IMR-90 (cell line): ENCODE measurements around the gene C19orf47. TPM values are rescaled to one million over a fixed set of nuclear protein-coding genes. Genes with fewer than 3 reads are reported as not detected.
A peak's percentile ranks its signal among the peaks of the same experiment; 100 is the strongest.

Experiments
- ATAC-seq: fragments of 200-7000 bp; cut with Tn5 transposase; 2 replicates; pipeline ENCODE4 v1.9.1; 2020; ENCODE audit warnings: low read depth, mild to moderate bottlenecking, moderate library complexity
- Bru-seq: library from RNA; stranded (reverse); fragments of 400-500 nt; gene quantifications from one replicate; lab custom pipeline; 2021; lab: Mats Ljungman, UMichigan
- BruChase-seq, 2 experiments: library from RNA; stranded (reverse); fragments of 400-500 nt; gene quantifications; one replicate each; lab custom pipeline; 2021; lab: Mats Ljungman, UMichigan
- BruUV-seq: library from RNA; stranded (reverse); fragments of 400-500 nt; replicated peaks from 2 replicates; lab custom pipeline; 2021; lab: Mats Ljungman, UMichigan
- CTCF ChIA-PET: fragments of 300-600 bp; formaldehyde crosslinking; extraction: SDS; loops from one replicate; lab custom pipeline; 2021; ENCODE audit warnings: antibody characterized with exemption; lab: Yijun Ruan, JAX
- POLR2A ChIA-PET: fragments of 300-600 bp; sonication (Branson Sonifier 250); formaldehyde crosslinking; loops from one replicate; lab custom pipeline; 2022; ENCODE audit warnings: antibody characterized with exemption; ENCODE audit not compliant: unreplicated experiment; lab: Charles Lee
- DNase-seq: peaks from one replicate; pipeline ENCODE4 v3.0.0; 2013
- H2AFZ ChIP-seq: replicated peaks from 2 replicates; pipeline ENCODE3; 2013; ENCODE audit warnings: low read length, mild to moderate bottlenecking; ENCODE audit not compliant: poor library complexity
- H2AK5ac ChIP-seq: 2 replicates; pipeline ENCODE4 v1.6.1; 2013; ENCODE audit warnings: low read depth, low read length, inconsistent platforms
- H2AK9ac ChIP-seq: replicated peaks from 2 replicates; pipeline ENCODE3; 2013; ENCODE audit warnings: mild to moderate bottlenecking, low read depth, low read length, moderate library complexity; ENCODE audit not compliant: poor library complexity
- H2BK120ac ChIP-seq: 2 replicates; pipeline ENCODE4 v1.6.1; 2013; ENCODE audit warnings: low read depth, low read length, inconsistent platforms
- H2BK15ac ChIP-seq: 3 replicates; pipeline ENCODE4 v1.6.1; 2013; ENCODE audit warnings: low read depth, low read length, inconsistent platforms
- H2BK20ac ChIP-seq: 2 replicates; pipeline ENCODE4 v1.6.1; 2013; ENCODE audit warnings: low read depth, mild to moderate bottlenecking, inconsistent platforms, low read length, moderate library complexity
- H2BK5ac ChIP-seq: 2 replicates; pipeline ENCODE4 v1.6.1; 2013; ENCODE audit warnings: mild to moderate bottlenecking, low read depth, low read length, inconsistent platforms; ENCODE audit not compliant: poor library complexity, severe bottlenecking
- H3K14ac ChIP-seq: replicated peaks from 2 replicates; pipeline ENCODE4 v1.6.1; 2013; ENCODE audit warnings: low read depth, low read length, inconsistent platforms
- H3K18ac ChIP-seq: 2 replicates; pipeline ENCODE4 v1.6.1; 2013; ENCODE audit warnings: low read depth, low read length, control low read depth
- H3K23ac ChIP-seq: 2 replicates; pipeline ENCODE4 v1.6.1; 2013; ENCODE audit warnings: low read depth, low read length, inconsistent platforms
- H3K27ac ChIP-seq: 2 replicates; pipeline ENCODE4 v1.5.1; 2013; ENCODE audit warnings: mild to moderate bottlenecking, control low read depth, low read length; ENCODE audit not compliant: insufficient read depth
- H3K27me3 ChIP-seq: 2 replicates; pipeline ENCODE4 v1.6.1; 2013; ENCODE audit warnings: low read length; ENCODE audit not compliant: control insufficient read depth, insufficient read depth
- H3K36me3 ChIP-seq: 2 replicates; pipeline ENCODE4 v1.6.1; 2013; ENCODE audit warnings: low read length, mixed read lengths; ENCODE audit not compliant: control insufficient read depth, insufficient read depth
- H3K4ac ChIP-seq: 2 replicates; pipeline ENCODE4 v1.6.1; 2013; ENCODE audit warnings: low read depth, low read length, inconsistent platforms
- H3K4me1 ChIP-seq: 2 replicates; pipeline ENCODE4 v1.6.1; 2013; ENCODE audit warnings: low read length, mixed read lengths; ENCODE audit not compliant: control insufficient read depth, insufficient read depth
- H3K4me2 ChIP-seq: 2 replicates; pipeline ENCODE4 v1.6.1; 2013; ENCODE audit warnings: low read depth, mild to moderate bottlenecking, control low read depth, low read length, moderate library complexity
- H3K4me3 ChIP-seq: 2 replicates; pipeline ENCODE4 v1.5.1; 2013; ENCODE audit warnings: low read depth, mild to moderate bottlenecking, control low read depth, low read length, moderate library complexity; ENCODE audit not compliant: insufficient read depth
- H3K56ac ChIP-seq: 2 replicates; pipeline ENCODE4 v1.6.1; 2013; ENCODE audit warnings: low read length, inconsistent platforms; ENCODE audit not compliant: insufficient read depth; ENCODE audit errors: extremely low read depth
- H3K79me1 ChIP-seq, 2 experiments: 2 replicates each; pipeline ENCODE4 v1.6.1; 2013; ENCODE audit warnings: low read length in 2 of 2, inconsistent platforms in 1 of 2, low read depth in 1 of 2
- H3K9ac ChIP-seq: 2 replicates; pipeline ENCODE4 v1.6.1; 2013; ENCODE audit warnings: low read depth, low read length, control low read depth
- H3K9me1 ChIP-seq: 2 replicates; pipeline ENCODE4 v1.6.1; 2013; ENCODE audit warnings: low read length, inconsistent platforms; ENCODE audit not compliant: insufficient read depth
- H3K9me3 ChIP-seq: 2 replicates; pipeline ENCODE4 v1.6.1; 2013; ENCODE audit warnings: low read length; ENCODE audit not compliant: control insufficient read depth, insufficient read depth
- H4K20me1 ChIP-seq: 2 replicates; pipeline ENCODE4 v1.6.1; 2013; ENCODE audit warnings: low read length, inconsistent platforms; ENCODE audit not compliant: insufficient read depth
- H4K5ac ChIP-seq: 2 replicates; pipeline ENCODE4 v1.6.1; 2013; ENCODE audit warnings: mild to moderate bottlenecking, low read depth, low read length, control low read depth
- H4K8ac ChIP-seq, 2 experiments: 2 replicates each; pipeline ENCODE4 v1.6.1; 2013; ENCODE audit warnings: low read depth in 2 of 2, low read length in 2 of 2, control low read depth in 1 of 2, inconsistent platforms in 1 of 2
- H4K91ac ChIP-seq: 2 replicates; pipeline ENCODE4 v1.6.1; 2013; ENCODE audit warnings: low read depth, low read length, inconsistent platforms; ENCODE audit not compliant: insufficient read depth
- BHLHE40 ChIP-seq: fragments of 150-350 bp; IDR thresholded peaks from 2 replicates; pipeline ENCODE4 v1.6.1; 2016; ENCODE audit warnings: mild to moderate bottlenecking, low read depth, low read length
- ELK1 ChIP-seq: fragments of 150-350 bp; IDR thresholded peaks from 2 replicates; pipeline ENCODE4 v1.6.1; 2016; ENCODE audit warnings: low read depth, mild to moderate bottlenecking, low read length, moderate library complexity, borderline replicate concordance
- MAZ ChIP-seq: IDR thresholded peaks from 2 replicates; pipeline ENCODE4 v1.6.1; 2012; ENCODE audit warnings: low read depth, mild to moderate bottlenecking, low read length, improper control_type of control experiment, moderate library complexity, borderline replicate concordance
- MXI1 ChIP-seq: IDR thresholded peaks from 2 replicates; pipeline ENCODE4 v1.6.1; 2012; ENCODE audit warnings: low read depth, mild to moderate bottlenecking, low read length, moderate library complexity, borderline replicate concordance
- NFE2L2 ChIP-seq: fragments of 150-350 bp; IDR thresholded peaks from 2 replicates; pipeline ENCODE4 v1.6.1; 2016; ENCODE audit warnings: low read depth, mild to moderate bottlenecking, low read length
- POLR2A ChIP-seq: IDR thresholded peaks from 2 replicates; pipeline ENCODE4 v1.6.1; 2012; ENCODE audit warnings: mild to moderate bottlenecking, low read depth, low read length
- RAD21 ChIP-seq: IDR thresholded peaks from 2 replicates; pipeline ENCODE4 v1.6.1; 2012; ENCODE audit warnings: low read length, improper control_type of control experiment
- RCOR1 ChIP-seq: IDR thresholded peaks from 2 replicates; pipeline ENCODE4 v1.6.1; 2012; ENCODE audit warnings: mild to moderate bottlenecking, low read length, improper control_type of control experiment; ENCODE audit not compliant: insufficient replicate concordance
- RFX5 ChIP-seq: IDR thresholded peaks from 2 replicates; pipeline ENCODE4 v1.8.0; 2012; ENCODE audit warnings: low read depth, mild to moderate bottlenecking, low read length, moderate library complexity
- SMC3 ChIP-seq: fragments of 150-350 bp; IDR thresholded peaks from 2 replicates; pipeline ENCODE4 v1.6.1; 2016; ENCODE audit warnings: low read depth, mild to moderate bottlenecking, antibody characterized with exemption, low read length, moderate library complexity
- USF2 ChIP-seq: fragments of 150-350 bp; IDR thresholded peaks from 2 replicates; pipeline ENCODE4 v1.6.1; 2017; ENCODE audit warnings: mild to moderate bottlenecking, antibody characterized with exemption, low read length, low read depth
- WGBS, 2 experiments: methylation state at CpG; one replicate each; pipeline versions ENCODE4 v1.1.5 to v1.1.7; 2013; ENCODE audit warnings: missing lambda C conversion rate in 2 of 2; ENCODE audit not compliant: insufficient read length in 1 of 2; ENCODE audit errors: extremely low coverage in 2 of 2; 5-methylcytosine and 5-hydroxymethylcytosine counted together
- dilution Hi-C: fragments of 300-500 bp; cut with HindIII; formaldehyde crosslinking; loops from one replicate; pipeline ENCODE4 v1.14.3; 2018; ENCODE audit warnings: low sequenced_read_pairs; ENCODE audit not compliant: unreplicated experiment
- in situ Hi-C: fragments of 300-500 bp; cut with MboI; formaldehyde crosslinking; loops from 3 replicates; pipeline ENCODE4 v1.14.3; 2019; ENCODE audit warnings: low sequenced_read_pairs, inconsistent platforms, mixed read lengths
- intact Hi-C: fragments of 100-400 bp; cut with micrococcal nuclease; formaldehyde crosslinking; loops from 2 replicates; pipeline ENCODE4 v1.10.0; 2022
- long read RNA-seq: library from polyadenylated mRNA; unstranded; transcript quantifications from one replicate; pipeline ENCODE4 v2.0.0, GENCODE V29; 2021; ENCODE audit not compliant: unreplicated experiment
- polyA plus RNA-seq, 3 experiments: library from polyadenylated mRNA; depleted of rRNA; stranded (reverse); fragments of >200 nt; gene quantifications; 2 replicates each; pipeline ENCODE4 v1.2.3, GENCODE V29; 2012; ENCODE audit warnings: low replicate concordance in 1 of 3
- total RNA-seq: library from RNA; depleted of rRNA; stranded (reverse); fragments of >200 nt; gene quantifications from 2 replicates; pipeline ENCODE4 v1.2.3, GENCODE V29; 2012; rRNA removed

The C19orf47 gene
- total RNA-seq, result 3.6 and 4.4 TPM in 2 replicates
- polyA plus RNA-seq (2012; rRNA removed), result 16.3 and 24.4 TPM in 2 replicates
- 6.8 and 13.8 TPM in 2 replicates for polyA plus RNA-seq (2012; cell fraction: cytosol; rRNA removed)
- polyA plus RNA-seq (2012; cell fraction: nucleus; rRNA removed; ENCODE audit: low replicate concordance), result 15.2 and 20.0 TPM in 2 replicates
- Bru-seq, nascent RNA, result percentile 52 among the genes with signal in this experiment
- percentile 67 among the genes with signal in this experiment for BruChase-seq, experiment 1, labeled RNA remaining after a 6-hour chase
- BruChase-seq, experiment 2, labeled RNA remaining after a 2-hour chase, result percentile 58 among the genes with signal in this experiment
- long read RNA-seq, partial matches to known transcripts, result 0 of 3 reads
- long read RNA-seq, other reads (novel, unspliced or antisense), result 3 of 3 reads

GRCh38 chr19:40348125-40348913, at the start of gene C19orf47, which contains the start of gene PLD3:
C19orf47 (minus strand) TSS chr19:40348397; CDS start chr19:40341857, 6,540 bp downstream.
PLD3 (plus strand) TSS chr19:40348695; CDS start chr19:40366484, 17,789 bp downstream.
- peak; percentile 99 for DNase-seq
- H2BK5ac ChIP-seq, result peak within 1 kb of the TSS; percentile 57
- peak within 1 kb of the TSS; percentile 96 for H2AFZ ChIP-seq
- ChIA-PET POLR2A (interaction anchor here (0.6 to 1.0 kb wide), 2 partner anchors 17 to 41 kb away, joined by 3 to 16 read pairs; no protein-coding TSS in a partner anchor), CTCF (interaction anchor here (0.5 to 0.6 kb wide), 2 partner anchors 112 to 176 kb away, joined by 4 read pairs; no protein-coding TSS in a partner anchor)
- peak within 1 kb of the TSS; percentile 95 for H3K4me2 ChIP-seq
- peak; percentile 97 for ATAC-seq
- H3K4me3 ChIP-seq, result peak within 1 kb of the TSS; percentile 70
- dilution Hi-C loops, result no loop called here
- H4K91ac ChIP-seq, result peak within 1 kb of the TSS; percentile 38
- H4K5ac ChIP-seq, result peak within 1 kb of the TSS; percentile 43
- peak within 1 kb of the TSS; percentile 63 for H3K27ac ChIP-seq
- peak within 1 kb of the TSS; percentile 17; the same call in 1 of the 2 replicates for H2BK120ac ChIP-seq
- peak within 1 kb of the TSS; percentile 95 for H3K56ac ChIP-seq
- peak within 1 kb of the TSS; percentile 88 for H2AK5ac ChIP-seq
- H3K18ac ChIP-seq, result no peak within 1 kb of the TSS
- no peaks in the 10 kb centered on the region for H4K20me1 ChIP-seq
- peaks cover 10% of the 10 kb centered on the region for H3K9me1 ChIP-seq
- peak within 1 kb of the TSS; percentile 24; the same call in 1 of the 3 replicates for H2BK15ac ChIP-seq
- H2BK20ac ChIP-seq, result no peak within 1 kb of the TSS
- 0% methylated on average over 6 of the region's 77 CpGs; no CpG with 5 or more reads in 1 of the 2 experiments for WGBS, 2 experiments
- peak within 1 kb of the TSS; percentile 89 to 95 for H4K8ac ChIP-seq
- in situ Hi-C loops, result no loop called here
- H3K9me3 ChIP-seq, result no peaks in the 10 kb centered on the region
- H3K4ac ChIP-seq, result peak within 1 kb of the TSS; percentile 83
- intact Hi-C loops, result loop anchor here (2.0 to 5.0 kb wide), 3 partner anchors 72 to 249 kb away; partner anchors contain the start of gene SERTAD3
- H3K9ac ChIP-seq, result peak within 1 kb of the TSS; percentile 93
- peaks cover 27 to 52% of the 10 kb centered on the region in 2 experiments for H3K79me1 ChIP-seq
- H3K23ac ChIP-seq, result peak within 1 kb of the TSS; percentile 99
- no TSS peak for BruUV-seq
- H3K27me3 ChIP-seq, result no peaks in the 10 kb centered on the region
- peaks cover 4% of the 10 kb centered on the region; the same call in 1 of the 2 replicates for H3K4me1 ChIP-seq
- peaks cover 5% of the 10 kb centered on the region for H3K36me3 ChIP-seq
- H3K14ac ChIP-seq, result peak within 1 kb of the TSS; percentile 97
- H2AK9ac ChIP-seq, result peak within 1 kb of the TSS; percentile 98
- TF ChIP-seq MAZ, result peak; percentile 94; the same call in 1 of the 2 replicates
- peak; percentile 69 for TF ChIP-seq POLR2A
- TF ChIP-seq ELK1, result no peak
- TF ChIP-seq NFE2L2, result no peak
- TF ChIP-seq USF2, result peak; percentile 100
- no peak for TF ChIP-seq RFX5
- TF ChIP-seq MXI1, result no peak
- TF ChIP-seq RAD21, result no peak
- peak; percentile 96 for TF ChIP-seq BHLHE40
- TF ChIP-seq RCOR1, result peak; percentile 84
- TF ChIP-seq SMC3, result no peak
